Activated CD4-positive, alpha-beta memory T cell treated with anti-CD3 and anti-CD28 coated beads for 36 hours (primary cell): ENCODE data around the gene ADARB1. TPM values are rescaled to one million over a fixed set of nuclear protein-coding genes. Genes with fewer than 3 reads are reported as not detected.

ENCODE experiments used
- CTCF ChIA-PET: fragments of 350-600 bp; sonication (Branson Sonifier 250); formaldehyde crosslinking; loops from one replicate; lab custom pipeline; 2021; ENCODE audit warnings: antibody characterized with exemption, inconsistent platforms; lab: Charles Lee
- POLR2A ChIA-PET: fragments of 350-600 bp; sonication (Branson Sonifier 250); formaldehyde crosslinking; loops from one replicate; lab custom pipeline; 2021; ENCODE audit warnings: antibody characterized with exemption; lab: Charles Lee
- DNase-seq: peaks from one replicate; pipeline ENCODE4 v3.0.0-alpha.2; 2020
- H3K27ac Mint-ChIP-seq: one replicate; pipeline ENCODE4 v1.8.0; 2021; ENCODE audit warnings: mixed read lengths
- H3K27me3 Mint-ChIP-seq: one replicate; pipeline ENCODE4 v1.8.0; 2021; ENCODE audit warnings: mixed read lengths
- H3K36me3 Mint-ChIP-seq: one replicate; pipeline ENCODE4 v1.8.0; 2021; ENCODE audit warnings: mixed read lengths
- H3K4me1 Mint-ChIP-seq: one replicate; pipeline ENCODE4 v1.8.0; 2021; ENCODE audit warnings: low read depth, mixed read lengths
- H3K4me3 Mint-ChIP-seq: one replicate; pipeline ENCODE4 v1.8.0; 2021; ENCODE audit warnings: mild to moderate bottlenecking, mixed read lengths
- H3K9me3 Mint-ChIP-seq: one replicate; pipeline ENCODE4 v1.8.0; 2021; ENCODE audit warnings: mixed read lengths
- intact Hi-C: fragments of 100-400 bp; cut with micrococcal nuclease; formaldehyde crosslinking; loops from one replicate; pipeline ENCODE4 v1.15.1; 2023
- total RNA-seq, 2 experiments: library from RNA; stranded (reverse); gene quantifications; one replicate each; pipeline ENCODE4 v1.2.3, GENCODE V29; 2021

Gene ADARB1
- total RNA-seq, 2 experiments from 2014 or later = 37.6 to 40.6 TPM

DNA sequence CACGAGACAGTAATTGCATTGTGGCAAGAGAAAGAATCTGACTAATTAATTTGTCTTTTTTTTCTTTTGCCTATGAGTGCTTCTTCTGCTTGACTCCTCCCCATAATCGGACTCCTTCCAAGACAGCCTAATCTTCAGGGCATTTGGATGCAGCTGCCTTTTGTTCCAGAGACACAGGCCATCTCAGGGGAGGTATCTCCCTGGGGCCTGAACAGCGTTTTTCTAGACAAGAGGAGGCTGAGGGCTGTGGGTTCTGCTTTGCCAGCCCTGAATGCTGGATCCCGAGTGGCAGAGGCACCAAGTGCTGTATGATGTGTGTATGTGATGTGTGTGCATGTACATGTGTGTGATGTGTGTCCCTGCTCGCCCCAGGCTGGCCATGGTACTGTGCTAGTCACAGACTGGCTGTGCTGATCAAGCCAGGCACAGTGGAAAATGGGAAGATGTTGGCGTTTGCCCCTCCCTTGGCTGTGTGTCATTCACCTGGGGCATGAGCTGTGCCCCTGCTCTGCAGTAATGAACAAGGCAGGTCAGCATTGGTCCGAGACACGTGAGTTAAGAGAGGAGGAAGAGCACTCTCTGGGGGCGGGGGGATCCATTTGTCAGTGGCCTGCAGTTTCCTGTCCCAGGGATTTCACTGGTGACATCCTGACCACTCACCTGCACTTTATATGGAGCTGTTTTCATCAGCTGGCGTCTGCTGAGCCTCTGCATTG is 77.2 kb downstream of the ADARB1 start:
- intact Hi-C loops = loop anchor here (5.0 kb wide), 1 partner anchor 286 kb away; no protein-coding TSS in a partner anchor
- Mint-ChIP-seq H3K4me1 (peaks cover 35% of the 10 kb centered on the region), H3K27me3 (no peaks in the 10 kb centered on the region), H3K9me3 (no peaks in the 10 kb centered on the region), H3K4me3 (no peak overlapping the region), H3K27ac (no peak overlapping the region), H3K36me3 (peaks cover 2% of the 10 kb centered on the region)
- ChIA-PET POLR2A (interaction anchor here (0.8 kb wide), 1 partner anchor 13 kb away, joined by 3 read pairs; no protein-coding TSS in a partner anchor), CTCF (interaction anchor here (0.7 to 5.8 kb wide), 4 partner anchors 8 to 158 kb away, joined by 3 to 65 read pairs (median 4); no protein-coding TSS in a partner anchor)
- DNase-seq = no peak

DNA sequence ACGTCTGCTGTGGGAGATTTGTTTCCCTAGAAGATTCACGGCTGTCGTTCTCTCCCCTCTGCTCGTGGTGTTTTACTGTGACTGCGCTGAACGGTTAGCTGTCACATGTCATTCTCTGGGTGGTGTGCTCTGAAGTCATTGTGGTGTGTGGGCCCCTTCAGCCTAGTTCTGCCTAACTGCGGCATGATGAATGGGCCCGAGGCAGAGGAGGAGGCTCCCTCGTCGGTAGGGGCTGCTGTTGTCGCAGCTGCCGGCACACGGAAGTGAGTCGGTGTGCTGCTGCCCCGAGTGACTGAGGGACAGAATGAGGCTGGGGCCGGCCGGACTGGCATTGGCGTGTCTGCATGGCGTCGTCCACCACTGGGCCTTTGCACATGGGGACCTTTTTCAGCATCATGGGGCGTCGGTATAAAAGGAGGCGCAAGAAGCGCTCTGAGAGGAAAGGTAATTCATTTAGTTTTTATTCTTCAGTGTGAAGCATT is 77.9 kb downstream of the ADARB1 start:
- CTCF ChIA-PET = interaction anchor here (0.7 to 5.8 kb wide), 7 partner anchors 9 to 202 kb away, joined by 3 to 65 read pairs (median 3); no protein-coding TSS in a partner anchor
- intact Hi-C loops = loop anchor here (5.0 kb wide), 1 partner anchor 285 kb away; no protein-coding TSS in a partner anchor

DNA sequence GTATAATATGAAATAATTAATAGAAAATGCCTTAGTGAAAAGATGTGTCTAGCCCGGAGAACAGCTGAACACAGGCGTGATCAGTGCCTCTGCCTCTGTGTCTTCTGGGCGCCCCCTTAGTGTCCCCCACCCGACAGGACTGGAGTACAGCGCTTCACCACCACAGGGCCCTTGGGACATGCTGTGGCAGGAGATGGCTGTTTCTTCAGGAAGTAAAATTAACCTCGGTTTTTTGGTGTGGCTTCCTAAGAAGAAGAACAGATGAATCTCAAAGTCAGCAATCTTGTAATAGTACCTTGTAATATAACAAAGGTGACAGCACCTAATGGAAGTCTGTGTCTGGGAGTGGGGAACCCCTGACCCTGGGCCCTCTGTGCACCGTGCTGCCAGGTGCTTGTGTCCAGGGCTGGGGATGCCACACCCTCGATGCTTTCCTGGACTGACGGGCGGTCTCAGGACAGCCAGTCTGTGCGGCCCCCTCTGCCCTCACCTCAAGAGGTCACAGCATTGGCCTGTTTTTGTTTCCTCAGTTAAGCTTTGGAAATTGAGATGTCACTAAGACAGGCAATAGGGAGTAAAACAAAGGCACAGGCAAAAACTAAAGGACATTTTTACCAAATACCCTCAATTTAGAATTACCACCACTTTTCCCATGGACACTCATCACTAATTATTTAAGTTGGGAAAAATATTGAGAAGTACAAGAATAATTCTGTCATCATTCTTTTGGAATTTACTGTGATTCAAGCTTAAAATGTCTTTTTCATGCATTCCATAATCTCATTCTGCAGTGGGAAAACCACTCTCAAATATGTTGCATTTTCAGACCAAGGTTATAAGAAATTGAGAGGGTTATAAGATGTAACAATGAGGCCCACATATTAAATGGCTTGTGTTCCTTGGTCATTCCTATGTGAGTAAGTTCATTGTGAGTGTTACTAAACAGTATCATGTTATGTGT is 79.3 kb downstream of the ADARB1 start:
- no peak overlapping the region for H3K4me3 Mint-ChIP-seq
- H3K36me3 Mint-ChIP-seq = peaks cover 2% of the 10 kb centered on the region
- POLR2A ChIA-PET = no interaction called here
- H3K27ac Mint-ChIP-seq = peak overlapping the region; percentile 31
- peaks cover 35% of the 10 kb centered on the region for H3K4me1 Mint-ChIP-seq
- CTCF ChIA-PET = interaction anchor here (1.0 to 5.8 kb wide), 4 partner anchors 15 to 204 kb away, joined by 3 to 65 read pairs (median 4); no protein-coding TSS in a partner anchor
- H3K9me3 Mint-ChIP-seq = no peaks in the 10 kb centered on the region
- no peak for DNase-seq
- H3K27me3 Mint-ChIP-seq = no peaks in the 10 kb centered on the region
- intact Hi-C loops = loop anchor here (5.0 kb wide), 1 partner anchor 284 kb away; no protein-coding TSS in a partner anchor

More for the DNA sequence above, 77.9 kb downstream of the ADARB1 start:
- Mint-ChIP-seq H3K27ac (no peak overlapping the region), H3K4me1 (peaks cover 35% of the 10 kb centered on the region), H3K9me3 (no peaks in the 10 kb centered on the region), H3K27me3 (no peaks in the 10 kb centered on the region), H3K4me3 (no peak overlapping the region), H3K36me3 (peaks cover 2% of the 10 kb centered on the region)
- POLR2A ChIA-PET = interaction anchor here (0.8 kb wide), 1 partner anchor 14 kb away, joined by 3 read pairs; no protein-coding TSS in a partner anchor
- peak; percentile 78 for DNase-seq

DNA sequence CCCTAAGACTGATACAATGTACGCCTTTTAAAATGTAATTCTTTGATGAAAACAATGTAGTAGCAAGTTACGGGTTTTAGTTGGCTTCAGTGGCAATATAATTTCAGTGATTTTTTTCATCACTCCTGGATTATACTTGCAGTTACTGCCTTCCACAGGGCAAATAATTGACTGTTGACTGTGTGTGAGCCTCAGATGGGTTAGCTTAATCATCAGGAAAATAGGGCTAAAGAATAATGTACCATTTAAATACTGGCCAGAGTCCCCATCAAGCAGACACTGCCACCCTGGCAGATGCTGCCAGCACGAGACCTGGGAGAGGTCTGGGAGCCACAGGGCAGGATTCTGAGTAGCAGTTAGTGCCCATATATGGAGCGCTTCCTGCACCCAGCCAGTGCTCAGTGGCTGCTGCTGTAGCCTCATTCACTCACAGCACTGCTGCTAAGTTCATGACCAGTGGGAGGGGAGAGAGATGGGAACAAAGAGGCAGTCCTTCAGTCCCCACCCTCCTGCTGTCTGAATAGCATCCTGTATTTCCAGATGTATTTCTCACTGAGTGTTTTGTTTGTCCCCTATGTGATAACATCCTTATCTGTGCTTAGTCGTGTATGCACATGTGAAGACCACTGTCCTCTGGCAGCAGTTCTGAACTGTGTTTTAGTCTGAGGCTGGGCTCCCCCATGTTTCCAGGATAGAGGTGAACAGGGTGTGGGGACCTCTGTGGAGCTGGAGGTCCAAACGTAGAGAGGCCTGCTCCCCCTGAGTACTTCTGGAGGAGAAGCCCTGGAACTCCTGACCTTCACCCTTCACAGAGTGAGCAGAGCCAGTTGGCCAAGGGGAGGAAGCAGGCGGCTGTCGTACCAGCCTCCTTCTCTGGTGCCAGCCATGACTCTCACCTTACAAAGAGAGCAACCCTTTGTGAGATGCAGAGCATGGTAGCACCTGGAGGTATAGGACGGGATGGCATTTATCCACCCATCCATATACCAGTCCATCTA is 80.4 kb downstream of the ADARB1 start:
- ChIA-PET CTCF (interaction anchor here (5.8 kb wide), 1 partner anchor 16 kb away, joined by 65 read pairs; no protein-coding TSS in a partner anchor), POLR2A (interaction anchor here (0.7 kb wide), 1 partner anchor 569 kb away, joined by 3 read pairs; no protein-coding TSS in a partner anchor)
- intact Hi-C loops = loop anchor here (5.0 kb wide), 1 partner anchor 282 kb away; no protein-coding TSS in a partner anchor
- Mint-ChIP-seq H3K27me3 (no peaks in the 10 kb centered on the region), H3K27ac (no peak overlapping the region), H3K4me3 (no peak overlapping the region), H3K9me3 (no peaks in the 10 kb centered on the region), H3K4me1 (peaks cover 35% of the 10 kb centered on the region), H3K36me3 (peaks cover 2% of the 10 kb centered on the region)
- DNase-seq = peak; percentile 37

DNA sequence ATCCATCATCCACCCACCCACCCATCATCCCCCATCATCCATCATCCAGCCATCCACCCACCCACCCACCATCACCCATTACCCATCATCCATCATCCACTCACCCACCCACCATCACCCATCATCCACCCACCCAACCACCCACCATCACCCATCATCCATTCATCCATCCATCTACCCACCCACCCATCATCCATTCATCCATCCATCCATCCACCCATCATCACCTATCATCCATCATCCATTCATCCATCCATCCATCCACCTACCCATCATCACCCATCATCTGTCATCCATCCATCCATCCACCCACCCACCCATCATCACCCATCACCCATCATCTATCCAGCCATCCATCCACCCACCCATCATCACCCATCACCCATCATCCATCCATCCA is 81.5 kb downstream of the ADARB1 start:
- H3K4me3 Mint-ChIP-seq = no peak overlapping the region
- peaks cover 4% of the 10 kb centered on the region for H3K36me3 Mint-ChIP-seq
- no peaks in the 10 kb centered on the region for H3K27me3 Mint-ChIP-seq
- DNase-seq = no peak
- H3K4me1 Mint-ChIP-seq = peaks cover 35% of the 10 kb centered on the region
- CTCF ChIA-PET = no interaction called here
- intact Hi-C loops = no loop called here
- H3K27ac Mint-ChIP-seq = no peak overlapping the region
- POLR2A ChIA-PET = no interaction called here
- no peaks in the 10 kb centered on the region for H3K9me3 Mint-ChIP-seq

DNA sequence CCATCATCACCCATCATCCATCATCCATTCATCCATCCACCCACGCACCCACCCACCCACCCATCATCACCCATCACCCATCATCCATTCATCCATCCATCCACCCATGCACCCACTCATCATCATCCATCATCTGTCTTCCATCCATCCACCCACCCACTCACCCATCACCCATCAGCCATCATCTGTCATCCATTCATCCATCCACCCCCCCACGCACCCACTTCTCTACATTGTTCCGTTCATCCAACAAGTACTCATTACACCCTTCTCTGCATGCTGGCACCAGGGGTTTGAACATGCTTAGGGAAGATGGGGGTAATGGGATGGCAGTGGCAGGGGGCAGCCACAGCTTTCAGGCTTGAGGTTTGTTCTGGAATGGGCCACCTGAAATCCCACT is 82.1 kb downstream of the ADARB1 start:
- Mint-ChIP-seq H3K4me1 (peaks cover 35% of the 10 kb centered on the region), H3K27ac (no peak overlapping the region), H3K4me3 (no peak overlapping the region), H3K36me3 (peaks cover 4% of the 10 kb centered on the region), H3K9me3 (no peaks in the 10 kb centered on the region), H3K27me3 (no peaks in the 10 kb centered on the region)
- CTCF ChIA-PET = interaction anchor here (1.9 kb wide), 1 partner anchor 19 kb away, joined by 9 read pairs; no protein-coding TSS in a partner anchor
- POLR2A ChIA-PET = no interaction called here
- no peak for DNase-seq
- intact Hi-C loops = no loop called here

DNA sequence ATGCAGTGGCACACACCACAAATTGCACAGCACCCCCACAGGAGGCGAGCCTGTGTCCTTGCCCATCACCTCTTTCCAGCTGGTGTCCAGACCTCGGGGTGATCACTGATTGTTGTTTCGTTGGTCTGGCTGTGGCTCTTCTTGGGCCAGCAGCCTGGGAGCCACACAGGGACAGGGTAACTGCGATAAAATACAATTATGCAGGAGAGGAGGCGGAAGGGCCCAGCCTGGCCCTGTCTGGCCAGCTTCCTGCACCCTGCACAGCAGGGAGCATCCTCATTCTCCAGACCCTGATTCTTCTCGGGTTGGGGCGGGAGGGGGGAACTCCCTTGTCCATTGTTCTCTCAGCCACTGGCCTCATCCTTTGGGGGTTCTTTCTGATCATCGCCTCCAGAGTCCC is 83.6 kb downstream of the ADARB1 start:
- DNase-seq = no peak
- CTCF ChIA-PET = interaction anchor here (1.9 to 2.0 kb wide), 2 partner anchors 18 to 21 kb away, joined by 6 to 9 read pairs; no protein-coding TSS in a partner anchor
- no peak overlapping the region for H3K4me3 Mint-ChIP-seq
- peaks cover 22% of the 10 kb centered on the region for H3K4me1 Mint-ChIP-seq
- H3K27ac Mint-ChIP-seq = no peak overlapping the region
- H3K27me3 Mint-ChIP-seq = no peaks in the 10 kb centered on the region
- H3K36me3 Mint-ChIP-seq = peaks cover 4% of the 10 kb centered on the region
- intact Hi-C loops = no loop called here
- POLR2A ChIA-PET = no interaction called here
- no peaks in the 10 kb centered on the region for H3K9me3 Mint-ChIP-seq

DNA sequence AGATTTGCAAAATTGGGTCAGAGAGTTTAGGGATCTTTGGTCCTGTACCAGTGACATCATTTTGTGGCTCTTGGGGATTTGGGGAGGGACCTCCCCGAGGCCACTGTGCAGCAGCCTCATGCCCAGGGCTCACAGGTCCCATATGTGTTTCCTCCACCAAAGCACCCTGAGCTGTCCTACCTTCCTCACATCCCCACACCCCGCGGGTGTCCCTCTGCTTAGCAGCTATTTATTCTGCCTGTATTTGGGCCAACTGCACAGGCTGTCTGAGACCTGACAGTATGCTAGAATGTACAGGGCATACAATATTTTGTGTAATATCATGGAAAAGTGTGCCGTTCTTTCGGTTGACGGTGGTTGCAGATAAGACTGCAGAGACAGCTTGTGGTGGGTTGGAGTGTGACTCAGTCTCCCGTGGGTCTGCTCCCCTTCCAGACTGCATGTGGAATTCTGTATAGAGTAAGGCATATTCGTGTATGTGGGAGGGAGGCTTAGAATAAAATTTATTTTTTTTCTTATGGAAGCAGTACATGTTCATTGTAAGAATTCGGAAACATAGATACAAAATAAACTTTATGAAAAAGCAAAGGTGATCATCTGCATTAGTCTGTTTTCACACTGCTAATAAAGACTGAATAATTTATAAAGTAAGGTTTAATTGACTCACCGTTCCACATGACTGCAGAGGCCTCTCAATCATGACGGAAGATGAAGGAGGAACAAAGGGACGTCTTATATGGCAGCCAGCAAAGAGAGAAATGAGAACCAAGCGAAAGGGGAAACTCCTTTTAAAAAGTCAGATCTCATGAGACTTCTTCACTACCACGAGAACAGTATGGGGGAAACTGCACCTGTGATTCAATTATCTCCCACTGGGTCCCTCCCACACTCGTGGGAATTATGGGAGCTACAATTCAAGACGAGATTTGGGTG is 84.4 kb downstream of the ADARB1 start:
- intact Hi-C loops = no loop called here
- Mint-ChIP-seq H3K9me3 (no peaks in the 10 kb centered on the region), H3K36me3 (peaks cover 4% of the 10 kb centered on the region), H3K27ac (no peak overlapping the region), H3K27me3 (no peaks in the 10 kb centered on the region), H3K4me3 (no peak overlapping the region), H3K4me1 (peaks cover 15% of the 10 kb centered on the region)
- ChIA-PET CTCF (interaction anchor here (1.9 to 2.0 kb wide), 2 partner anchors 18 to 21 kb away, joined by 6 to 9 read pairs; no protein-coding TSS in a partner anchor), POLR2A (no interaction called here)
- no peak for DNase-seq

DNA sequence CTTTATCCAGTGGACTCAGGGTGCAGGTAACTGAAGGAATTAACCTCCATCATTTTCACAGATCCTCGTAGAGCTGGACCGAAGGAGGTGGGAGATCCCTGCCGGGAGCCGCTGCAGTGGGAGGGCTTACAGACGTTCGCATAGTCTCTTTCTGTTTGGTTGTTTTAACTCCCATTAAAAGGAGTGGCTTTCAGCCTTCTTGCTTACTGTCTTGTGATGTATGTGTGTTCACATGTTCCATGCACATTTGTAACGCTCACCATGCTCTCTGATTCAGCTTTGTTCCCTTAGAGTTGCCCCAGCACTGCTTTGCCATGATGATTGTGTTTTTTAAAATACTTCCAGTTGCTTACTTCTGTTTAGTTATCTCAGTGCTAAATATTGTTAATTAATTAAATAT is 85.8 kb downstream of the ADARB1 start:
- H3K36me3 Mint-ChIP-seq = peaks cover 2% of the 10 kb centered on the region
- no peaks in the 10 kb centered on the region for H3K27me3 Mint-ChIP-seq
- ChIA-PET CTCF (no interaction called here), POLR2A (no interaction called here)
- no peaks in the 10 kb centered on the region for H3K9me3 Mint-ChIP-seq
- H3K4me1 Mint-ChIP-seq = peaks cover 3% of the 10 kb centered on the region
- DNase-seq = no peak
- H3K27ac Mint-ChIP-seq = no peak overlapping the region
- intact Hi-C loops = no loop called here
- no peak overlapping the region for H3K4me3 Mint-ChIP-seq
